ENCODE measurements around the gene RPS15.

DNA sequence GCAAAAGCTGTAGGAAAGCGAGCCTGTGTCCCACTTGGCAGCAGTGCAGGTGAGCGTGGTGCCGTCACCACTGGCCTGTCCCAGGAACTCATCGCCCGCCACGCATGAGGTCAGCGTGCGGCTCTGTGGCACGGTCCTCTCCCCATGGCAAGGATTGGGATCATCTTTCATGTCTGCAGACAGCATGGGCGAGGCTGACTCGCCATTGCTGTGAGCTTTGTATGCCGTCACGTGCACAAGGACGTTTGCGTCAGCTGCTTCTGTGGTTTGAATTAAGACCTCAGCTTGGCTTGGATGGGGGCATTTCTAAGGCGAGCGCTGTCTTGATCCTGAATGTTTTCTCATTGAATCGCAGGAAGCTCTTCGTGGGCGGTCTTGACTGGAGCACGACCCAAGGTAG, 21.1 kb upstream of the RPS15 start:
- TF ChIP-seq, protein P1, sequence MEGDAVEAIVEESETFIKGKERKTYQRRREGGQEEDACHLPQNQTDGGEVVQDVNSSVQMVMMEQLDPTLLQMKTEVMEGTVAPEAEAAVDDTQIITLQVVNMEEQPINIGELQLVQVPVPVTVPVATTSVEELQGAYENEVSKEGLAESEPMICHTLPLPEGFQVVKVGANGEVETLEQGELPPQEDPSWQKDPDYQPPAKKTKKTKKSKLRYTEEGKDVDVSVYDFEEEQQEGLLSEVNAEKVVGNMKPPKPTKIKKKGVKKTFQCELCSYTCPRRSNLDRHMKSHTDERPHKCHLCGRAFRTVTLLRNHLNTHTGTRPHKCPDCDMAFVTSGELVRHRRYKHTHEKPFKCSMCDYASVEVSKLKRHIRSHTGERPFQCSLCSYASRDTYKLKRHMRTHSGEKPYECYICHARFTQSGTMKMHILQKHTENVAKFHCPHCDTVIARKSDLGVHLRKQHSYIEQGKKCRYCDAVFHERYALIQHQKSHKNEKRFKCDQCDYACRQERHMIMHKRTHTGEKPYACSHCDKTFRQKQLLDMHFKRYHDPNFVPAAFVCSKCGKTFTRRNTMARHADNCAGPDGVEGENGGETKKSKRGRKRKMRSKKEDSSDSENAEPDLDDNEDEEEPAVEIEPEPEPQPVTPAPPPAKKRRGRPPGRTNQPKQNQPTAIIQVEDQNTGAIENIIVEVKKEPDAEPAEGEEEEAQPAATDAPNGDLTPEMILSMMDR (IDR thresholded peaks at IDR 0.05; ENCODE audit: low read depth, low read length, missing input control) = no peak
- TF ChIP-seq, protein P2, sequence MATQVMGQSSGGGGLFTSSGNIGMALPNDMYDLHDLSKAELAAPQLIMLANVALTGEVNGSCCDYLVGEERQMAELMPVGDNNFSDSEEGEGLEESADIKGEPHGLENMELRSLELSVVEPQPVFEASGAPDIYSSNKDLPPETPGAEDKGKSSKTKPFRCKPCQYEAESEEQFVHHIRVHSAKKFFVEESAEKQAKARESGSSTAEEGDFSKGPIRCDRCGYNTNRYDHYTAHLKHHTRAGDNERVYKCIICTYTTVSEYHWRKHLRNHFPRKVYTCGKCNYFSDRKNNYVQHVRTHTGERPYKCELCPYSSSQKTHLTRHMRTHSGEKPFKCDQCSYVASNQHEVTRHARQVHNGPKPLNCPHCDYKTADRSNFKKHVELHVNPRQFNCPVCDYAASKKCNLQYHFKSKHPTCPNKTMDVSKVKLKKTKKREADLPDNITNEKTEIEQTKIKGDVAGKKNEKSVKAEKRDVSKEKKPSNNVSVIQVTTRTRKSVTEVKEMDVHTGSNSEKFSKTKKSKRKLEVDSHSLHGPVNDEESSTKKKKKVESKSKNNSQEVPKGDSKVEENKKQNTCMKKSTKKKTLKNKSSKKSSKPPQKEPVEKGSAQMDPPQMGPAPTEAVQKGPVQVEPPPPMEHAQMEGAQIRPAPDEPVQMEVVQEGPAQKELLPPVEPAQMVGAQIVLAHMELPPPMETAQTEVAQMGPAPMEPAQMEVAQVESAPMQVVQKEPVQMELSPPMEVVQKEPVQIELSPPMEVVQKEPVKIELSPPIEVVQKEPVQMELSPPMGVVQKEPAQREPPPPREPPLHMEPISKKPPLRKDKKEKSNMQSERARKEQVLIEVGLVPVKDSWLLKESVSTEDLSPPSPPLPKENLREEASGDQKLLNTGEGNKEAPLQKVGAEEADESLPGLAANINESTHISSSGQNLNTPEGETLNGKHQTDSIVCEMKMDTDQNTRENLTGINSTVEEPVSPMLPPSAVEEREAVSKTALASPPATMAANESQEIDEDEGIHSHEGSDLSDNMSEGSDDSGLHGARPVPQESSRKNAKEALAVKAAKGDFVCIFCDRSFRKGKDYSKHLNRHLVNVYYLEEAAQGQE (IDR thresholded peaks at IDR 0.05) = no peak
- no peak for TF ChIP-seq YY1 (IDR thresholded peaks at IDR 0.05)
- TF ChIP-seq, protein P3, sequence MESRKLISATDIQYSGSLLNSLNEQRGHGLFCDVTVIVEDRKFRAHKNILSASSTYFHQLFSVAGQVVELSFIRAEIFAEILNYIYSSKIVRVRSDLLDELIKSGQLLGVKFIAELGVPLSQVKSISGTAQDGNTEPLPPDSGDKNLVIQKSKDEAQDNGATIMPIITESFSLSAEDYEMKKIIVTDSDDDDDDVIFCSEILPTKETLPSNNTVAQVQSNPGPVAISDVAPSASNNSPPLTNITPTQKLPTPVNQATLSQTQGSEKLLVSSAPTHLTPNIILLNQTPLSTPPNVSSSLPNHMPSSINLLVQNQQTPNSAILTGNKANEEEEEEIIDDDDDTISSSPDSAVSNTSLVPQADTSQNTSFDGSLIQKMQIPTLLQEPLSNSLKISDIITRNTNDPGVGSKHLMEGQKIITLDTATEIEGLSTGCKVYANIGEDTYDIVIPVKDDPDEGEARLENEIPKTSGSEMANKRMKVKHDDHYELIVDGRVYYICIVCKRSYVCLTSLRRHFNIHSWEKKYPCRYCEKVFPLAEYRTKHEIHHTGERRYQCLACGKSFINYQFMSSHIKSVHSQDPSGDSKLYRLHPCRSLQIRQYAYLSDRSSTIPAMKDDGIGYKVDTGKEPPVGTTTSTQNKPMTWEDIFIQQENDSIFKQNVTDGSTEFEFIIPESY (IDR thresholded peaks at IDR 0.05) = no peak
